Activated CD4-positive, alpha-beta memory T cell treated with anti-CD3 and anti-CD28 coated beads for 36 hours (primary cell): ENCODE measurements around the gene CRADD. TPM values are rescaled to one million over a fixed set of nuclear protein-coding genes. Genes with fewer than 3 reads are reported as not detected.

Experiments
- CTCF ChIA-PET: fragments of 350-600 bp; sonication (Branson Sonifier 250); formaldehyde crosslinking; loops from one replicate; lab custom pipeline; 2021; ENCODE audit warnings: antibody characterized with exemption, inconsistent platforms; lab: Charles Lee
- POLR2A ChIA-PET: fragments of 350-600 bp; sonication (Branson Sonifier 250); formaldehyde crosslinking; loops from one replicate; lab custom pipeline; 2021; ENCODE audit warnings: antibody characterized with exemption; lab: Charles Lee
- DNase-seq: peaks from one replicate; pipeline ENCODE4 v3.0.0-alpha.2; 2020
- H3K27ac Mint-ChIP-seq: one replicate; pipeline ENCODE4 v1.8.0; 2021; ENCODE audit warnings: mixed read lengths
- H3K27me3 Mint-ChIP-seq: one replicate; pipeline ENCODE4 v1.8.0; 2021; ENCODE audit warnings: mixed read lengths
- H3K36me3 Mint-ChIP-seq: one replicate; pipeline ENCODE4 v1.8.0; 2021; ENCODE audit warnings: mixed read lengths
- H3K4me1 Mint-ChIP-seq: one replicate; pipeline ENCODE4 v1.8.0; 2021; ENCODE audit warnings: low read depth, mixed read lengths
- H3K4me3 Mint-ChIP-seq: one replicate; pipeline ENCODE4 v1.8.0; 2021; ENCODE audit warnings: mild to moderate bottlenecking, mixed read lengths
- H3K9me3 Mint-ChIP-seq: one replicate; pipeline ENCODE4 v1.8.0; 2021; ENCODE audit warnings: mixed read lengths
- intact Hi-C: fragments of 100-400 bp; cut with micrococcal nuclease; formaldehyde crosslinking; loops from one replicate; pipeline ENCODE4 v1.15.1; 2023
- total RNA-seq, 2 experiments: library from RNA; stranded (reverse); gene quantifications; one replicate each; pipeline ENCODE4 v1.2.3, GENCODE V29; 2021

Gene CRADD
- total RNA-seq, 2 experiments from 2014 or later: 8.9 to 10.4 TPM

- Mint-ChIP-seq H3K36me3 (no peaks in the 10 kb centered on the region), H3K27me3 (no peaks in the 10 kb centered on the region), H3K9me3 (no peaks in the 10 kb centered on the region), H3K27ac (no peak overlapping the region), H3K4me1 (peaks cover 23% of the 10 kb centered on the region), H3K4me3 (no peak overlapping the region)
- ChIA-PET CTCF (no interaction called here), POLR2A (no interaction called here)
- intact Hi-C loops: no loop called here
- no peak for DNase-seq
Measured at GRCh38 chr12:93698307-93699092, 21.3 kb downstream of the CRADD start.

- no peak for DNase-seq
- no peaks in the 10 kb centered on the region for H3K27me3 Mint-ChIP-seq
- peak overlapping the region; percentile 10 for H3K27ac Mint-ChIP-seq
- no peaks in the 10 kb centered on the region for H3K36me3 Mint-ChIP-seq
- H3K4me3 Mint-ChIP-seq: no peak overlapping the region
- ChIA-PET POLR2A (no interaction called here), CTCF (no interaction called here)
- intact Hi-C loops: no loop called here
- H3K9me3 Mint-ChIP-seq: no peaks in the 10 kb centered on the region
- peaks cover 30% of the 10 kb centered on the region for H3K4me1 Mint-ChIP-seq
Measured at GRCh38 chr12:93699271-93700145, 22.3 kb downstream of the CRADD start.

- intact Hi-C loops: no loop called here
- Mint-ChIP-seq H3K27me3 (no peaks in the 10 kb centered on the region), H3K4me3 (no peak overlapping the region), H3K27ac (no peak overlapping the region), H3K9me3 (no peaks in the 10 kb centered on the region), H3K4me1 (peaks cover 41% of the 10 kb centered on the region), H3K36me3 (peaks cover under 1% of the 10 kb centered on the region)
- CTCF ChIA-PET: no interaction called here
- no peak for DNase-seq
- POLR2A ChIA-PET: no interaction called here
Measured at GRCh38 chr12:93702707-93703315, 25.6 kb downstream of the CRADD start.

DNA sequence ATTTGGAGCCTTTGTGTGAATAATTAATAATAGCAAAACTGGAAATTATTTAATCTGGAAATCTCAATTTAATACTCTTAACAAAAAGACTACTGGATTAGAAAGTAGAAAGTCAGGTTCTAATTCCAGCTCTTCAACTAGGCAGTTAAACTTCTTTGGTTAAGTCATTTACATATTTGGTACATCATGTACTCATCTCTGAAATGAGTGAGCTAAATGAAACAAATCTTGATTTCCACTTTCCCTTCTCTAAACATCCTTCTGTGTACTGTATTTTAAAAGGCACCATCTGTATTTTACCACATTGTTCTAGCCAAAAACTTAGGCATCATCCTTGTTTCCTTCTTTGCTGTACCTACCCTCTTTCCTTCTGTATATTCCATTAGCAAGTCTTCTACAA lies 26.9 kb downstream of the CRADD start:
- Mint-ChIP-seq H3K9me3 (peaks cover 8% of the 10 kb centered on the region), H3K27me3 (no peaks in the 10 kb centered on the region), H3K4me3 (no peak overlapping the region), H3K36me3 (peaks cover 3% of the 10 kb centered on the region), H3K27ac (no peak overlapping the region), H3K4me1 (peaks cover 38% of the 10 kb centered on the region)
- DNase-seq: no peak
- intact Hi-C loops: no loop called here
- CTCF ChIA-PET: interaction anchor here (1.0 to 1.7 kb wide), 3 partner anchors 38 to 398 kb away, joined by 3 read pairs; no protein-coding TSS in a partner anchor
- POLR2A ChIA-PET: no interaction called here

- Mint-ChIP-seq H3K27me3 (no peaks in the 10 kb centered on the region), H3K4me3 (no peak overlapping the region), H3K36me3 (peaks cover 8% of the 10 kb centered on the region), H3K4me1 (peaks cover 33% of the 10 kb centered on the region), H3K9me3 (peaks cover 13% of the 10 kb centered on the region), H3K27ac (no peak overlapping the region)
- DNase-seq: no peak
- ChIA-PET CTCF (interaction anchor here (1.0 to 1.7 kb wide), 3 partner anchors 38 to 397 kb away, joined by 3 read pairs; no protein-coding TSS in a partner anchor), POLR2A (no interaction called here)
- intact Hi-C loops: no loop called here
Measured at GRCh38 chr12:93704625-93705024, 27.4 kb downstream of the CRADD start.

DNA sequence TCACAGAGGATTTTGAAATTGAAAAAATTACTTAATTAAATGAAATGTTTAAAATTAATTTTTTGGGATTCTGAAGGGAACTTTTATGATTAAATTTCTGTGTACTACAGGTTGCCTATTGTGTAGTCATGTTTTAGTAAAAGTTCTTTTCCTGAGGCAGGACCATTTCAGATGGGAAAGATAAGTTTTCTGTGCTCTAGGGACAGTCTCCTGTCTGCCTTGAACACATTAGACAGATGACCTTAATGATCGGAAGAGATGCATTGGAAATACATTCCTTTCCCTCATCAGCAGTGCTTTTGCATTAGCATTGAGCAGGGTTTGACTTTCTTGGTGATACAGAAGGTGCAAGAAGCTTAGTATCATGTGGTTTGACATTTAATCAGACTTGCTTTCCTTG lies 28.1 kb downstream of the CRADD start:
- CTCF ChIA-PET: no interaction called here

DNA sequence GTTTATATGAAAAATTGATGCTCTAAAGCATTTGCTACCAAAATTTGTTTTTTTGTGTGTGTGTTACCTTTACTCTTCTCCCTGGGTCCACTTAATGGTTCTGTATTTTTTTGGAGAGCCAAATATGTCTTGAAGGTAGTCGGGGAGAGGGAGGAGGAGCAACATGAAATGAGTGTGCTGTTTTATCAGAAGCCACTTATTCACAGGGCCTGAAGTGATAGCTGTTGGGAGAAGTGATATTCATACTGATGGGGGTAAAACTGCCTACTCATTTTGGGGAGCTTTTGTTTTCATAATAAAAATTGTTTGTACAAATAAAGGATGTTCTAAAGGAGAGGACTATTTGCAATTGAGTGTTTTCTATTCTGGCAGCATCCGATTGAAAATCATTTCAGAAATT lies 29.2 kb downstream of the CRADD start:
- Mint-ChIP-seq H3K4me3 (no peak overlapping the region), H3K36me3 (peaks cover 13% of the 10 kb centered on the region), H3K27ac (no peak overlapping the region), H3K4me1 (peaks cover 26% of the 10 kb centered on the region), H3K9me3 (peaks cover 18% of the 10 kb centered on the region), H3K27me3 (no peaks in the 10 kb centered on the region)
- DNase-seq: no peak
- CTCF ChIA-PET: interaction anchor here (0.6 kb wide), 1 partner anchor 62 kb away, joined by 3 read pairs; no protein-coding TSS in a partner anchor
- intact Hi-C loops: no loop called here
- POLR2A ChIA-PET: no interaction called here

More for the DNA sequence above, 28.1 kb downstream of the CRADD start:
- H3K36me3 Mint-ChIP-seq: peaks cover 13% of the 10 kb centered on the region
- DNase-seq: no peak
- no peak overlapping the region for H3K4me3 Mint-ChIP-seq
- POLR2A ChIA-PET: no interaction called here
- intact Hi-C loops: no loop called here
- H3K9me3 Mint-ChIP-seq: peaks cover 18% of the 10 kb centered on the region
- no peaks in the 10 kb centered on the region for H3K27me3 Mint-ChIP-seq
- H3K4me1 Mint-ChIP-seq: peaks cover 29% of the 10 kb centered on the region
- H3K27ac Mint-ChIP-seq: no peak overlapping the region

- POLR2A ChIA-PET: no interaction called here
- intact Hi-C loops: no loop called here
- H3K27ac Mint-ChIP-seq: no peak overlapping the region
- no peak for DNase-seq
- peaks cover 22% of the 10 kb centered on the region for H3K4me1 Mint-ChIP-seq
- H3K27me3 Mint-ChIP-seq: no peaks in the 10 kb centered on the region
- peaks cover 18% of the 10 kb centered on the region for H3K9me3 Mint-ChIP-seq
- CTCF ChIA-PET: interaction anchor here (0.6 kb wide), 1 partner anchor 61 kb away, joined by 3 read pairs; no protein-coding TSS in a partner anchor
- no peak overlapping the region for H3K4me3 Mint-ChIP-seq
- H3K36me3 Mint-ChIP-seq: peaks cover 13% of the 10 kb centered on the region
Measured at GRCh38 chr12:93706824-93707223, 29.6 kb downstream of the CRADD start.

DNA sequence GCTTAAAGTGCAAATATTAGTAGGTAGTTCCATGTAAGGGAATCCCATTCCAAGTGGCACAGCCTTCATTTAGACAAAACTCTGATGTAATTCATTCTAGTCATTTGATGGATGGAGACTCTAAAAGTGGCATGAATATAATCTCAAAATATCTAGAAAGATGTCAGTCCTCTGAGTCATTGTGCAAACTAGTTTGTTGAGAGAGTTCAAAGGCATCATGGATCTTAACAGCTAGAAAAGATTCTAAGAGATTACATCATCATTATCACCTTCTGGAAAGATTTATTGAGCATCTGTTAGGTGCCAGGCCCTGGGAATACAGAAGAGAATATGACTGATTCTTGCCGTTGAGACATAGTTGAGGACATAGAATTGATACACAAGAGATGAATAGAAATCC lies 30.7 kb downstream of the CRADD start:
- Mint-ChIP-seq H3K27me3 (no peaks in the 10 kb centered on the region), H3K27ac (no peak overlapping the region), H3K9me3 (peaks cover 18% of the 10 kb centered on the region), H3K4me1 (peaks cover 18% of the 10 kb centered on the region), H3K4me3 (no peak overlapping the region), H3K36me3 (peaks cover 13% of the 10 kb centered on the region)
- intact Hi-C loops: no loop called here
- CTCF ChIA-PET: no interaction called here
- no peak for DNase-seq
- POLR2A ChIA-PET: no interaction called here

- peaks cover 13% of the 10 kb centered on the region for H3K36me3 Mint-ChIP-seq
- H3K4me3 Mint-ChIP-seq: no peak overlapping the region
- H3K27me3 Mint-ChIP-seq: no peaks in the 10 kb centered on the region
- no peak for DNase-seq
- CTCF ChIA-PET: no interaction called here
- peaks cover 18% of the 10 kb centered on the region for H3K9me3 Mint-ChIP-seq
- intact Hi-C loops: no loop called here
- POLR2A ChIA-PET: no interaction called here
- peaks cover 17% of the 10 kb centered on the region for H3K4me1 Mint-ChIP-seq
- H3K27ac Mint-ChIP-seq: no peak overlapping the region
Measured at GRCh38 chr12:93708952-93709351, 31.8 kb downstream of the CRADD start.

- ChIA-PET CTCF (no interaction called here), POLR2A (no interaction called here)
- H3K4me1 Mint-ChIP-seq: peaks cover 12% of the 10 kb centered on the region
- no peak overlapping the region for H3K4me3 Mint-ChIP-seq
- intact Hi-C loops: no loop called here
- no peak for DNase-seq
- H3K27ac Mint-ChIP-seq: no peak overlapping the region
- peaks cover 18% of the 10 kb centered on the region for H3K9me3 Mint-ChIP-seq
- H3K27me3 Mint-ChIP-seq: no peaks in the 10 kb centered on the region
- H3K36me3 Mint-ChIP-seq: peaks cover 13% of the 10 kb centered on the region
Measured at GRCh38 chr12:93709386-93709785, 32.2 kb downstream of the CRADD start.

DNA sequence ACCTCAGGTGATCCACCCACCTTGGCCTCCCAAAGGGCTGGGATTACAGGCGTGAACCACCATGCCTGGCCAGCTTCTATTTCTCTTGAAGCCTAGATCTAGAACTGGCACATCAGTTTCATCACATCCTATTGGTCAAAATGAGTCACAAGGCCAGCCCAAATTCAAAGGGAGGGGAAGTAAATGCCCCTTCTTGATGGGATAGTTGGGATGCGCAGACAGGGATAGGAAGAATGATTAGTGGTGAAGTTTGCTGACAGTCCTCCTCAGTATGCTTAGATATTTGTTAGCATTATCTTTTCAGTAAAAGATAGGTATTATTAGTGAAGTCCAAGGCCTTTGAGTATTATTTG lies 33.4 kb downstream of the CRADD start:
- H3K4me1 Mint-ChIP-seq: peaks cover 15% of the 10 kb centered on the region
- POLR2A ChIA-PET: no interaction called here
- H3K27ac Mint-ChIP-seq: no peak overlapping the region
- peaks cover 18% of the 10 kb centered on the region for H3K9me3 Mint-ChIP-seq
- H3K36me3 Mint-ChIP-seq: peaks cover 16% of the 10 kb centered on the region
- CTCF ChIA-PET: no interaction called here
- intact Hi-C loops: no loop called here
- no peak for DNase-seq
- no peaks in the 10 kb centered on the region for H3K27me3 Mint-ChIP-seq
- H3K4me3 Mint-ChIP-seq: no peak overlapping the region
